H9 (cell line): ENCODE measurements around the gene NAXD. TPM values are rescaled to one million over a fixed set of nuclear protein-coding genes. Genes with fewer than 3 reads are reported as not detected.
"Not testable (repeated sequence)": the region's sequence is repeated elsewhere in the genome, so short reads cannot be mapped to it uniquely, and the experiment has no call there.

Experiments used
- DNase-seq: peaks from one replicate; pipeline ENCODE4 v3.0.0-alpha.2; 2017
- H2AFZ ChIP-seq: one replicate; pipeline ENCODE4 v1.6.1; 2013; ENCODE audit warnings: mild to moderate bottlenecking, low read length, control low read depth, moderate library complexity
- H2AK5ac ChIP-seq: 2 replicates; pipeline ENCODE4 v1.6.1; 2013; ENCODE audit warnings: low read length, control low read depth, mixed read lengths; ENCODE audit not compliant: insufficient read length
- H2BK120ac ChIP-seq: one replicate; pipeline ENCODE4 v1.6.1; 2013; ENCODE audit warnings: low read depth, mild to moderate bottlenecking, low read length, control low read depth, inconsistent platforms; ENCODE audit not compliant: poor library complexity, severe bottlenecking
- H2BK12ac ChIP-seq: 2 replicates; pipeline ENCODE4 v1.6.1; 2013; ENCODE audit warnings: low read length, control low read depth, mixed read lengths, low read depth; ENCODE audit not compliant: insufficient read length
- H2BK15ac ChIP-seq: 2 replicates; pipeline ENCODE4 v1.6.1; 2013; ENCODE audit warnings: low read depth, low read length, control low read depth
- H2BK20ac ChIP-seq: one replicate; pipeline ENCODE4 v1.6.1; 2013; ENCODE audit warnings: low read depth, mild to moderate bottlenecking, low read length, control low read depth, inconsistent platforms; ENCODE audit not compliant: poor library complexity, severe bottlenecking
- H2BK5ac ChIP-seq: 2 replicates; pipeline ENCODE4 v1.6.1; 2013; ENCODE audit warnings: low read length, control low read depth, mixed read lengths; ENCODE audit not compliant: insufficient read length
- H3K14ac ChIP-seq: 2 replicates; pipeline ENCODE4 v1.6.1; 2013; ENCODE audit warnings: low read length, control low read depth; ENCODE audit not compliant: insufficient read depth
- H3K18ac ChIP-seq: 2 replicates; pipeline ENCODE4 v1.6.1; 2013; ENCODE audit warnings: low read depth, mild to moderate bottlenecking, mixed read lengths, low read length, control low read depth; ENCODE audit not compliant: insufficient read length
- H3K23ac ChIP-seq: 2 replicates; pipeline ENCODE4 v1.6.1; 2013; ENCODE audit warnings: low read length, control low read depth, mixed read lengths, low read depth; ENCODE audit not compliant: insufficient read length
- H3K23me2 ChIP-seq: 2 replicates; pipeline ENCODE4 v1.6.1; 2013; ENCODE audit warnings: low read depth, mild to moderate bottlenecking, mixed read lengths, low read length, control low read depth; ENCODE audit not compliant: insufficient read length, poor library complexity, severe bottlenecking
- H3K27ac ChIP-seq: 2 replicates; pipeline ENCODE4 v1.5.1; 2013; ENCODE audit warnings: low read length, control low read depth, mixed read lengths, low read depth; ENCODE audit not compliant: insufficient read length
- H3K27me3 ChIP-seq: 2 replicates; pipeline ENCODE4 v1.6.1; 2013; ENCODE audit warnings: low read length, control low read depth, inconsistent platforms; ENCODE audit not compliant: insufficient read depth
- H3K4ac ChIP-seq: 2 replicates; pipeline ENCODE4 v1.6.1; 2013; ENCODE audit warnings: low read depth, mild to moderate bottlenecking, control low read depth, inconsistent platforms, low read length, moderate library complexity
- H3K4me1 ChIP-seq: 2 replicates; pipeline ENCODE4 v1.6.1; 2013; ENCODE audit warnings: low read length, control low read depth, inconsistent platforms; ENCODE audit not compliant: insufficient read depth
- H3K4me2 ChIP-seq: 2 replicates; pipeline ENCODE4 v1.6.1; 2013; ENCODE audit warnings: low read length, control low read depth, mixed read lengths; ENCODE audit not compliant: insufficient read length, insufficient read depth
- H3K56ac ChIP-seq: 2 replicates; pipeline ENCODE4 v1.6.1; 2013; ENCODE audit warnings: low read depth, mild to moderate bottlenecking, mixed read lengths, low read length, control low read depth; ENCODE audit not compliant: insufficient read length
- H3K79me1 ChIP-seq: 2 replicates; pipeline ENCODE4 v1.6.1; 2013; ENCODE audit warnings: low read depth, mild to moderate bottlenecking, moderate library complexity, low read length, control low read depth, inconsistent platforms; ENCODE audit not compliant: insufficient read depth, poor library complexity, severe bottlenecking
- H3K79me2 ChIP-seq: 2 replicates; pipeline ENCODE4 v1.6.1; 2013; ENCODE audit warnings: low read length, control low read depth, inconsistent platforms; ENCODE audit not compliant: insufficient read depth
- H3K9ac ChIP-seq: 2 replicates; pipeline ENCODE4 v1.6.1; 2013; ENCODE audit warnings: low read length, control low read depth, mixed read lengths; ENCODE audit not compliant: insufficient read length; ENCODE audit errors: extremely low read depth
- H3K9me3 ChIP-seq: one replicate; pipeline ENCODE4 v1.6.1; 2013; ENCODE audit warnings: low read depth, low read length, inconsistent platforms; ENCODE audit not compliant: control insufficient read depth
- H3T11ph ChIP-seq: one replicate; pipeline ENCODE4 v1.6.1; 2013; ENCODE audit warnings: mild to moderate bottlenecking, low read length, control low read depth, inconsistent platforms
- H4K20me1 ChIP-seq: one replicate; pipeline ENCODE4 v1.6.1; 2013; ENCODE audit not compliant: control insufficient read depth, insufficient read length, insufficient read depth
- H4K5ac ChIP-seq: 2 replicates; pipeline ENCODE4 v1.6.1; 2013; ENCODE audit warnings: low read depth, mild to moderate bottlenecking, mixed read lengths, low read length, control low read depth; ENCODE audit not compliant: insufficient read length
- H4K8ac ChIP-seq: replicated peaks from 2 replicates; pipeline ENCODE4 v1.6.1; 2013; ENCODE audit warnings: low read length, control low read depth, mixed read lengths, low read depth; ENCODE audit not compliant: insufficient read length
- H4K91ac ChIP-seq: 2 replicates; pipeline ENCODE4 v1.6.1; 2013; ENCODE audit warnings: low read depth, mild to moderate bottlenecking, moderate library complexity, mixed read lengths, low read length, control low read depth; ENCODE audit not compliant: insufficient read length
- H3K27ac Mint-ChIP-seq, 3 experiments: 2 replicates in 2 of 3; 3 replicates in 1 of 3; pipeline ENCODE4 v1.8.0; 2020 to 2021; ENCODE audit warnings: mixed read lengths in 3 of 3, mild to moderate bottlenecking in 1 of 3, moderate library complexity in 1 of 3
- H3K27me3 Mint-ChIP-seq: 2 replicates; pipeline ENCODE4 v1.8.0; 2021; ENCODE audit warnings: low read depth, mild to moderate bottlenecking, moderate library complexity, mixed read lengths
- H3K36me3 Mint-ChIP-seq, 3 experiments: 2 replicates in 2 of 3; 3 replicates in 1 of 3; pipeline ENCODE4 v1.8.0; 2020 to 2021; ENCODE audit warnings: low read depth in 3 of 3, mixed read lengths in 3 of 3; ENCODE audit not compliant: insufficient read depth in 1 of 3
- H3K4me1 Mint-ChIP-seq, 2 experiments: 2 replicates each; pipeline ENCODE4 v1.8.0; 2020; ENCODE audit warnings: mixed read lengths in 2 of 2
- H3K4me3 Mint-ChIP-seq, 2 experiments: 2 replicates in 1 of 2; 3 replicates in 1 of 2; pipeline ENCODE4 v1.8.0; 2020 to 2021; ENCODE audit warnings: mild to moderate bottlenecking in 2 of 2, mixed read lengths in 2 of 2, moderate library complexity in 1 of 2
- H3K9me3 Mint-ChIP-seq, 2 experiments: 2 replicates in 1 of 2; 3 replicates in 1 of 2; pipeline ENCODE4 v1.8.0; 2020; ENCODE audit warnings: mild to moderate bottlenecking in 2 of 2, mixed read lengths in 2 of 2, moderate library complexity in 1 of 2
- WGBS: extraction: QIAGEN DNeasy Blood & Tissue Kit; methylation state at CpG from one replicate; pipeline ENCODE4 v1.1.7; 2013; ENCODE audit warnings: missing lambda C conversion rate, low lambda C conversion rate, mixed read lengths; ENCODE audit not compliant: insufficient read length; ENCODE audit errors: extremely low coverage; 5-methylcytosine and 5-hydroxymethylcytosine counted together
- total RNA-seq: library from RNA; stranded (reverse); gene quantifications from 2 replicates; pipeline ENCODE4 v1.2.1, GENCODE V29; 2021
- TF ChIP-seq, protein P1 (sequence below): fragments of 200-600 bp; sonication (generic); conservative IDR thresholded peaks from 3 replicates; pipeline ENCODE4 v1.8.0; 2021; ENCODE audit warnings: antibody characterized with exemption, mild to moderate bottlenecking

NAXD gene
- total RNA-seq, 1 experiment from 2014 or later = 25.5 TPM

DNA sequence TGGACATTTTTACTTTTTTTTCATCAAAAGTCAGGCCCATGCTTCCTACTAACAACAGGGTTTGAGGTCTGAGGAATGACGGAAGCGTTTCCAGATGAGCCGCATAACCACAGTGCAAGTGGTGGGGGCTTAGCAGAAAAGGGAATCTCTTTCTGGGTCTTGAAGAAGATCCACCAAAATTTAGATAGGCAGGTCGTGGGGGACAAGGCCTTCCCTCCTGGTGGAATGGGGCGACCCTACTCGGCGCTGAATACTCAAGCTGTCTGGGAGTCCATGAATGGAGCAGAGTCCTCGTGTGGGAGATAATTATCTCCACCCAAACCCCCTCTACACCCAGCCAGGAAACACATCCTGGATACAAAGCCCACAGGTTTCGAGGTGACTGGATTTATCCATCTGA lies 53.7 kb downstream of the NAXD start:
- H2AFZ ChIP-seq = no peak overlapping the region
- H3K56ac ChIP-seq = no peak overlapping the region
- H4K20me1 ChIP-seq = no peaks in the 10 kb centered on the region
- Mint-ChIP-seq H3K4me3 (no peak overlapping the region), H3K36me3 (peaks cover 65 to 79% (median 78%) of the 10 kb centered on the region in 3 experiments), H3K9me3 (peaks cover 28 to 30% of the 10 kb centered on the region in 2 experiments), H3K4me1 (peaks cover 3% of the 10 kb centered on the region in 2 experiments; a peak in 2 of 4 replicates), H3K27me3 (no peaks in the 10 kb centered on the region), H3K27ac (no peak overlapping the region)
- WGBS = no CpG with 5 or more reads among the region's 9 CpGs
- no peak overlapping the region for H2BK5ac ChIP-seq
- H3K79me1 ChIP-seq = no peaks in the 10 kb centered on the region
- TF ChIP-seq, protein P1, sequence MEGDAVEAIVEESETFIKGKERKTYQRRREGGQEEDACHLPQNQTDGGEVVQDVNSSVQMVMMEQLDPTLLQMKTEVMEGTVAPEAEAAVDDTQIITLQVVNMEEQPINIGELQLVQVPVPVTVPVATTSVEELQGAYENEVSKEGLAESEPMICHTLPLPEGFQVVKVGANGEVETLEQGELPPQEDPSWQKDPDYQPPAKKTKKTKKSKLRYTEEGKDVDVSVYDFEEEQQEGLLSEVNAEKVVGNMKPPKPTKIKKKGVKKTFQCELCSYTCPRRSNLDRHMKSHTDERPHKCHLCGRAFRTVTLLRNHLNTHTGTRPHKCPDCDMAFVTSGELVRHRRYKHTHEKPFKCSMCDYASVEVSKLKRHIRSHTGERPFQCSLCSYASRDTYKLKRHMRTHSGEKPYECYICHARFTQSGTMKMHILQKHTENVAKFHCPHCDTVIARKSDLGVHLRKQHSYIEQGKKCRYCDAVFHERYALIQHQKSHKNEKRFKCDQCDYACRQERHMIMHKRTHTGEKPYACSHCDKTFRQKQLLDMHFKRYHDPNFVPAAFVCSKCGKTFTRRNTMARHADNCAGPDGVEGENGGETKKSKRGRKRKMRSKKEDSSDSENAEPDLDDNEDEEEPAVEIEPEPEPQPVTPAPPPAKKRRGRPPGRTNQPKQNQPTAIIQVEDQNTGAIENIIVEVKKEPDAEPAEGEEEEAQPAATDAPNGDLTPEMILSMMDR = no peak
- no peak overlapping the region for H3K23ac ChIP-seq
- no peak overlapping the region for H4K91ac ChIP-seq
- H3K79me2 ChIP-seq = no peaks in the 10 kb centered on the region
- H3K27ac ChIP-seq = no peak overlapping the region
- H2BK20ac ChIP-seq = no peak overlapping the region
- no peak overlapping the region for H3K18ac ChIP-seq
- H2BK15ac ChIP-seq = no peak overlapping the region
- no peaks in the 10 kb centered on the region for H3K27me3 ChIP-seq
- no peak overlapping the region for H3K4ac ChIP-seq
- no peak overlapping the region for H2AK5ac ChIP-seq
- no peak overlapping the region for H4K8ac ChIP-seq
- H3K4me1 ChIP-seq = no peaks in the 10 kb centered on the region
- no peak overlapping the region for H4K5ac ChIP-seq
- no peak for DNase-seq
- no peak overlapping the region for H2BK120ac ChIP-seq
- no peak overlapping the region for H2BK12ac ChIP-seq
- H3K4me2 ChIP-seq = no peak overlapping the region
- H3K14ac ChIP-seq = no peak overlapping the region
- no peak overlapping the region for H3K9ac ChIP-seq
- H3T11ph ChIP-seq = no peak overlapping the region
- no peaks in the 10 kb centered on the region for H3K23me2 ChIP-seq
- peaks cover 9% of the 10 kb centered on the region for H3K9me3 ChIP-seq

- H3K9ac ChIP-seq, H3K14ac ChIP-seq, H3K27ac ChIP-seq, H2BK15ac ChIP-seq, H3K4me2 ChIP-seq, H2AK5ac ChIP-seq, H2AFZ ChIP-seq, H2BK5ac ChIP-seq, H3K4me1 ChIP-seq, DNase-seq, H3K79me1 ChIP-seq, H3K23ac ChIP-seq, H3K4me3 Mint-ChIP-seq, H3K27ac Mint-ChIP-seq, H3K27me3 Mint-ChIP-seq, H3K27me3 ChIP-seq, H3K9me3 ChIP-seq, H3K79me2 ChIP-seq, H3K23me2 ChIP-seq, H3K4me1 Mint-ChIP-seq, H3K4ac ChIP-seq, H4K5ac ChIP-seq, H4K91ac ChIP-seq, H2BK120ac ChIP-seq, H2BK20ac ChIP-seq, H3K18ac ChIP-seq, H4K20me1 ChIP-seq, H2BK12ac ChIP-seq, H4K8ac ChIP-seq, H3K56ac ChIP-seq, H3T11ph ChIP-seq: not testable (repeated sequence)
- no CpG with 5 or more reads among the region's 11 CpGs for WGBS
- Mint-ChIP-seq H3K9me3 (peaks cover 28 to 33% of the 10 kb centered on the region in 2 experiments), H3K36me3 (peaks cover 66 to 82% (median 80%) of the 10 kb centered on the region in 3 experiments)
These were observed 54.5 kb downstream of the NAXD start for GRCh38 chr13:110669814-110670213.
